ENCODE measurements around the gene SNRPE.
"Not testable (repeated sequence)": the region's sequence is repeated elsewhere in the genome, so short reads cannot be mapped to it uniquely, and the experiment has no call there.

The SNRPE gene

DNA sequence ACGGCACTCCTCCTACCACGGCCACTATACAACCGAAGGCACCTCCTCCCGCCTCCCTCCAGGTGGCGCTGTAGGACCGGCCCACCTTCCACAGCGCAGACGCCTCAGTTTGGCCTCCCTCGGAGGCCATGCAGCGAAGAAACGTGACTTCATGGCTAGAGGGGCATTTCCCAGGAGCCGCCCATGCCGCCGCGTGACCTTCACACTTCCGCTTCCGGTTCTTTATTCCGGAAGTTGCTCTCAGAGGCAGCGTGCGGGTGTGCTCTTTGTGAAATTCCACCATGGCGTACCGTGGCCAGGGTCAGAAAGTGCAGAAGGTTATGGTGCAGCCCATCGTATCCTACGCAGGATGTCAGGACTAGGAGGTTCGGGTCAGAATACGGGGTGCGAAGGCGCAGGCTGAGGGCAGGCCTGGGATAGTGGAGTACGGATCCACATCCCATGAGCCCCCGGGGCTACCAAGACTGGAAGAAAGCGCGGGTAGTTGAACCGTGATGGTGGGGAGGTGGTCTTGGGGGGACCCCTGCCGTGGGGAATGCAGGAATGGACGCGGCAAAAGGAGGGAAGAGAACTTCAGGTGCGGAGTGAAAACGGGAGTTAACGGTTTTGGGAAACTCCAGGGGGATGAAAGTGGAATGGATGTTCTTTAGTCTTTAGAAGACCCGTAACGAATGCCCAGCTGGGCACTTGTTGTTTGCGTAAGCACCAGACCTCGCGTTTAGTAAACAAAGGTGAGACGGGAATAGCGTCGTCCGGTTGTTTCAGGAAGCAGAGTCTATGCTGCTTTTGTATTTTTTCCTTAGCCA is at the start of gene SNRPE:
TSS of gene SNRPE (plus strand) at position 221 of the 806 bp plus-strand sequence. CDS start at position 282, 61 bp downstream.
- DNase-seq (ENCODE audit: insufficient read length, low spot score): peak; percentile 96
- FAIRE-seq: no peak

DNA sequence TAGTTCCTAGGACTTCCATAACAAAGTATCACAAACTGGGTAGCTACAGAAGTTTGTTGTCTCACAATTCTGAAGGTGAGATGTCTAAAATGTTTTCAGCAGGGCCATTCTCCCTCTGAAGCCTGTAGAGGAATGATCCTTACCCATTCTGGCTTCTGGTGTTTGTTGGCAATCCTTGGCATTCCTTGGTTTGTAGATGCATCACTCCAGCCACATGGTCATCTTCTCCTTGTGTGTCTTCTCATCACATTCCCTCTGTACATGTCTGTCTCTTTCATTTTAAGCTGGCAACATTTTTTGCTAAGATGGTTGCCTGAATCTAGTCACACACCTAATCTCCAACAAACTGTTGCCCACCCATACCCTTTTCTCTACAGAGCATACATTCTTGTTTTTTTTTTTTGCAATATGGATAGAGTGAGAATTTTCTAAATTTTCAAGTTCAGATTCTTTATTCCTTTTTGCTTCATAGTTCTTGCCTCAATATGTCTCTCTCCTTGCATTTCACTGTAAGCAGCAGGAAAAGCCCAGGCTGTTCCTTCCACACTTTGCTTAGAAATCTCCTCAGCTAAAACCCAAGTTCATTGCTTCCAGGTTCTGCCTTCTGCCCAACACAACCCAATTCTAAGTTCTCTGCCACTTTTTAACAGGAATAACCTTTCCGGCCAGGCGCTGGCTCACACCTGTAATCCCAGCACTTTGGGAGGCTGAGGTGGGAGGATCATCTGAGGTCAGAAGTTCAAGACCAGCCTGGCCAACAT is 47.6 kb upstream of the SNRPE start:
- FAIRE-seq (no peak), DNase-seq (ENCODE audit: insufficient read length, low spot score) (no peak)

DNA sequence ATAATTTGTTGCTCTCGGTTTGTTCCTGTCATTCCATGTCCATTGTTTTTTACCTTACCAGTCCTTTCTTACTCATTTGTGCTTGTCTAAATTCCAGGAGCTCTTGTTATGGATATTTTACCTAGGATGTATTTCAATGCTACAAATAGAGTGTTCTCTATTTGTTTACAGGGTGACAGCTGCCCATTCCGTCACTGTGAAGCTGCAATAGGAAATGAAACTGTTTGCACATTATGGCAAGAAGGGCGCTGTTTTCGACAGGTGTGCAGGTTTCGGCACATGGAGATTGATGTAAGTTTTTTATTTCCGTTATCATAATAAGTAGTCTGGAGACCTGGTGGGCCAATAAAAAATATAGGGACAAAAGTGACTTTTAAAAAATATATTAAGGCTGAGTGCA is 43.0 kb upstream of the SNRPE start:
- DNase-seq (ENCODE audit: insufficient read length, low spot score) (no peak), FAIRE-seq (no peak)

DNA sequence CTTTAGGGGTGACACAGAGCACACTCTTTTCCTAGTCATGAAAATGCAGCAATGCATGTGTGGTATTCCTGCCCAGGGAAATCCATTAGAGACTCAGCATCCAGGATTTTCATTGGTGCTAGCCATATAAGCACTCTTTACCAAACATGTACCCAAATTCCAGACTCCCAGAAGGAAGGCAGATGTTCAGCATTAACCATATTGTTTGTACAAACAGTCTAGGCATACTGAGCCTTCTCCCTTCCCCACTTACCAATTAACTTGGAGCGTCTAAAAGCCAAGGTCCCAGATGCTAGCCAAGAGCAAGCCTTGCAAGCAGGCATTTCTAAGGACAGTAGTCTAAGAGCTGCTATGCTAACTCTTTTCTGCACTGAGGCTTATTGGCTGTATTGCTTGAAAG is 38.1 kb upstream of the SNRPE start:
- DNase-seq (ENCODE audit: insufficient read length, low spot score) (no peak), FAIRE-seq (no peak)

DNA sequence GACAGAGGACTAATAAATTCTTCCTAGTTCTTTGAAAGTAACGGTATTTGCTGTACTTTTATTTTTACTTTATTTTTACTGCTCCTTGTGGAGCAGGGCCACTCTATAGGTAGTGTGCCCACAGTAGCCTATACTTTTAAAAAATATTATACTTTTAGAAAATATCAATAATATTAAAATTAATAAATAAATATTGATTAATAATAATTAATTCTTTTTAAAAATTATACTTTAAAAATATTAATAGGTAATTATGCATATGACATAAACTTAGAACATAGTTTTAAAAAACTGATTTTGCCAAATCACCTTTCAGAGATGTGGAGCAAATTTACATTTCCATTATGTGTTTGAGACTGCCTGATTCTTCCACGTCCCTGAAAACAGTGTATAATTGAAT is 35.2 kb upstream of the SNRPE start:
- FAIRE-seq: no peak
- no peak for DNase-seq (ENCODE audit: insufficient read length, low spot score)

DNA sequence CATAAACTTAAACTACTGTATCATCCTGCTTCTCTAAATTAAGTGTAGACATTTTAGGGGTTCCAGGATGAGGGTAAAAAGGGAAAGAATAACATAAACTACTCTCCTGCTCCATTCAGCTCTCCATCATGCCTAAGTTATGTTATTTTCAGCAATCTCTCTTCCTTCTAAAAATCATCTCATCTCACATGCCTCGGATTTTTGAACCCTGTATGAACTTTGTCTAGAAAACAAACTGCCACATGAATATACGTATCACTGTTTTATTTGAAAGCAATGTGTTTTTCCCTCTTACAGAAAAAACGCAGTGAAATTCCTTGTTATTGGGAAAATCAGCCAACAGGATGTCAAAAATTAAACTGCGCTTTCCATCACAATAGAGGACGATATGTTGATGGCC is 33.4 kb upstream of the SNRPE start:
- no peak for FAIRE-seq

DNA sequence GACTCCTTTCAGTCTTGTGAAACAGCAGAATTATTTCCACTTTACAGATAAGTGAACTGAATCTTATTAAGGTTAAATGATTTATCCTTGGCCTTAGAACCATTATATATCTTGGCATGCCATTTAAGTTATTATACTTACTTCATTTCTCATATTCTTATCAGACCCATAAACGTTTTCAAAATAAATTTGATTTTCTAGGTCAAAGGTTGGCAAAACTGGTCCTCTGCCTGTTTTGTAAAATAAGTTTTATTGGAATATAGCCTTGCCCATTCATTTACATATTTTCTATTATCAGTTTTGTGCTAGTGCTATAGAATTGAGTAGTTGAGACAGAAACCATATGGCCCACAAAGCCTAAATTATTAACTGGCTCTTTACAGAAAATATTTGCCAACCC is 32.9 kb upstream of the SNRPE start:
- no peak for FAIRE-seq
- DNase-seq (ENCODE audit: insufficient read length, low spot score): no peak

More for the DNA sequence above, 33.4 kb upstream of the SNRPE start:
- no peak for DNase-seq (ENCODE audit: insufficient read length, low spot score)

DNA sequence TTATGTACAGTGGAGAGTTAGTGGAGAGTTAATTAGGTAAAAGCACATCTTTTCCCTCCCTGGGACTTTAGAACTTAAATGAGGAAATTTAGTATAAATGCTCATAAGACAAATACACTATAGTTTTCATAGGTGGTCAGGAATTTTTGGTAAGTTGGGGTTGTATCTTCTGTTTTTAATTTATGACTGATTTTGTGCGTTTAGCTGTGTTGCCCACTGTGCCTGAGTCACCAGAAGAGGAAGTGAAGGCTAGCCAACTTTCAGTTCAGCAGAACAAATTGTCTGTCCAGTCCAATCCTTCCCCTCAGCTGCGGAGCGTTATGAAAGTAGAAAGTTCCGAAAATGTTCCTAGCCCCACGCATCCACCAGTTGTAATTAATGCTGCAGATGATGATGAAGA is 32.2 kb upstream of the SNRPE start:
- DNase-seq (ENCODE audit: insufficient read length, low spot score); FAIRE-seq: not testable (repeated sequence)

DNA sequence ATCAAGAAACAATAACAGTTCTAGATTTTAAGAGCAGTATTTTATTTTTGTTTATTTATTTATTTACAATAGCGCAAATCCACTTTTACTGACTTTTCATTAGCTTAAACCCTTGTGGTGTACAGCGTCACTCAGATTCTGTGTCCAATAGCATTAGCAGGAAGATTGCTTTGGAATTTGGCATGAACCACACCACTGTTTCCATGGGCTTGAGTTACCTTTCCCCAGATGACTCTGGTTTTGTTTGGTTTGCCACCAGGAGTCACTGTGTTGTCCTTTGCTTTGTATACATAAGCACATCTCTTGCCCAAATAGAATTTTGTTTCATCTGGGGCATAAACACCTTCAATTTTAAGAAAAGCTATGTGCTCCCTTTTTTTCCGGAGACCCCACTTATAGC is 25.9 kb upstream of the SNRPE start:
- no peak for DNase-seq (ENCODE audit: insufficient read length, low spot score)
- FAIRE-seq: no peak

DNA sequence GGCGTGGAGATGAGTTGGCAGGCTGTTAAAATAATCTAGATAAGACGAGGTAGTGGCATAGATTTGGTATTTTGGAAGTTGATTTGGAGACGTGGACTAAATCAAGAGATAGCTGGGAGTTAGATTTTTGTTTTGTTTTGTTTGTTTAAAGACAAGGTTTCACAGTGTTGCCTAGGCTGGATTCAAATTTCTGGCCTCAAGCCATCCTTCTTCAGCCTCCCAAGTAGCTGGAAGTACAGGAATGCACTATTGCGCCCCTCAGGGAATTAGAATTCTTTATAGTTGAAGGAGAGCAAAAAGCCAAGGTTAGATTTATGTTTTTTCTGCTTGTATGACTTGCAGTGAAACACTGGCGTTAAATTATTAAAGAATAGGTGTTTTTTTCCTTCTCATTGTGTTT is 22.3 kb upstream of the SNRPE start:
- DNase-seq (ENCODE audit: insufficient read length, low spot score) (no peak), FAIRE-seq (no peak)

DNA sequence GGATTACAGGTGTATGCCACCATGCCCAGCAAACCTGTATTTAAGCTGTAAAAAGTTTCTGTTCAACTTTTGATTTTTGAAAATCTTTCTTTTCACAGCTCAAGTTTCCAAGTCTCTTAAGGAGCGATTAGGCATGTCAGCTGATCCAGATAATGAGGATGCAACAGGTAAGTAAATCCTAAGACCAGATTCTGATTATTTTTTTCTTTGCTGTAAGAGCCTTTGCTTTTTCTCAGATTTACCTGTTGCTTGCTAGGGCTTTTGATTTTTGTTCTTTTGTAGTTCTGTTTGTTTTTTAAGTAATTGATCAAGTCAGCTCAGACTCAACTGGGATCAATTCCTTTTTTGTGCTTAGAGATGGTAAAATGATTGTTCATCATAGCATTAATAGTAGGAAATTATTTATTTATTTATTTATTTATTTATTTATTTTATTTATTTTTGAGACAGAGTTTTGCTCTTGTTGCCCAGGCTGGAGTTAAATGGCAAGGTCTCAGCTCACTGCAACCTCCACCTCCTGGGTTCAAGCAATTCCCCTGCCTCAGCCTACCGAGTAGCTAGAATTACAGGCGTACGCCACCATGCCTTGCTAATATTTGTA is 21.1 kb upstream of the SNRPE start:
- FAIRE-seq: no peak
- no peak for DNase-seq (ENCODE audit: insufficient read length, low spot score)

DNA sequence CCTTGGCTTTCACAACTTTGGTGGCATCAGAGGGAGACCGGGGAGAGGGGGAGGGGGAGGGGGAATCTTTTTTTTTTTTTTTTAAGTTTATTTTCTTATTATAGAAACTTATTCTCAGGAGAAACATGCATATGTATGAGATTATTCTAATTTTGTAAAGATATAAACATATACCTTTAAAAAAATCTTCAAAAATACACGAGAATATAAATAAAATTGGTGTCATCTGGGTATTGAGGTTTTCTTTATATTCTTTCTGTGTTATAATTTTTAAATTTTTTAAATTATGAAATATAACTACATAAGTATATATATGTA is 18.9 kb upstream of the SNRPE start:
- DNase-seq (ENCODE audit: insufficient read length, low spot score) (no peak), FAIRE-seq (no peak)

DNA sequence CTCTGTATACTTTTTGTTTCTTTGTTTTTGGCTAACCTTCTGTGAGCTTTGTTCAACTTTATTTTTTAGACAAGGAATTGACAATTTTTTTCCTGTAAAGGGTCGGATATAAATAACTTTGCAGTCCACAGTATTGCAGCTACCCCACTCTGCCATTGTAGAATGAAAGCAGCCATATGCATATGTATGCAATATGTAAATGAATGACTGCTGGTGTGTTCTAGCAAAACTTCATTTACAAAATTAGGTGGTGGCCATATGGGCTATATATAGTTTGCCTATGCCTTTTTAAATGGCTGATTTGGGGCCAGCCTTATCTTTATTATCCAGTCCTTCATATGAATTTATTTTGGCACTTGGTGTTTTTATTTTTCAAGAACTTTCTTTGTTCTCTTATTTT is 18.0 kb upstream of the SNRPE start:
- DNase-seq (ENCODE audit: insufficient read length, low spot score): no peak
- no peak for FAIRE-seq

DNA sequence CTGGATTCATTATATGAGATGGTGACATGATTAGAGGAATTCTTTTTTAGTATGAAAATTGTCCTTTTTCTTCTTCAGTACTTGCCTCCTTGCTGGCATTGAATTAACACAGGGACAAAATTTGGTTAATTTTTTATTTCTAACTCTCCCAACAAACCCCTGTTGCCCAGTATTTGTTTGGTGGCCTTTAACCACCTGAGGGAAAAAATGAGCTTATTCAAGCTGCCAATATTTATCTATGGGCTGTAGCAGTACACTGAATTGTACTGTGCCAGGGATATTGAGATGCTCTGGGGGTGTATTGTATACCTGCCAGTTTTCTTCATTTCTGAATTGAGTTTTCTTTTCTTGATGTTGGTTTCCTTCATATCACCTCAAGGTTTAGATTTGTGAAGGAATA is 8.3 kb upstream of the SNRPE start:
- FAIRE-seq; DNase-seq (ENCODE audit: insufficient read length, low spot score): not testable (repeated sequence)

DNA sequence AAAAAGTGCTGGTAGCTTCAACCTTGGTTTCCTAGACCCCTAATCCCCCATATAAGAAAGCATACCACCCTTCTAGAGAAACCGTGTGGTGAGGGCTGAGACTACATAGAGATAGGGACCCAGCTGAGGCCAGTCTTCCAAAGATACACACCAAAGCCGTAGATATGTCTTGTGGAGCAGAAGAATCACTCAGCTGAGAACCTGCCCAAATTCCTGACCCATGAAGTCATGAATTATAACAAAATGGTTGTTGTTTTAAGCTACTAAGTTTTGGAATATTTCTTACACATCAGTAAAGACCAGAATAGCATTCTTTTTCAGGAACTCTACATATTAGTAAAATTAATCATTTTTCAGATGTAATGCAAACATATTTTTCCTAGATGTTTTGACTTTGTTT is 3.3 kb upstream of the SNRPE start:
- FAIRE-seq (no peak), DNase-seq (ENCODE audit: insufficient read length, low spot score) (peak; percentile 30)

DNA sequence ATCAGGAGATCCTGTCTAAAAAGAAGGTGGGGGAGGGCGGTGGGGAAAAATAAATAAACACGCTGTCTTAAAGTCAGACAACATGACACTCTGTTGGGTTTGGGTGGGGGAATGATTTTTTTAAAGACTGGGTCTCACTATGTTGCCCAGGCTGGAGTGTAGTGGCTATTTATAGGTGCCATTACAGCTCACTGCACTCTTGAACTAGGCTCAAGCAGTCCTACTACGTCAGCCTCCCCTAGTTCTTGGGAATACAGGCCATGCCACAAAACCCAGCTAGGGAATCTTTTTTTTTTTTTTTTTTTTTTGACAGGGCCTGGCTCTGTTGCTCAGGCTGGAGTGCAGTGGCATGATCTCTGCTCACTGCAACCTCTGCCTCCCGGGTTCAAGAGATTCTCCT is 2.4 kb upstream of the SNRPE start:
- FAIRE-seq: no peak
- DNase-seq (ENCODE audit: insufficient read length, low spot score): no peak

DNA sequence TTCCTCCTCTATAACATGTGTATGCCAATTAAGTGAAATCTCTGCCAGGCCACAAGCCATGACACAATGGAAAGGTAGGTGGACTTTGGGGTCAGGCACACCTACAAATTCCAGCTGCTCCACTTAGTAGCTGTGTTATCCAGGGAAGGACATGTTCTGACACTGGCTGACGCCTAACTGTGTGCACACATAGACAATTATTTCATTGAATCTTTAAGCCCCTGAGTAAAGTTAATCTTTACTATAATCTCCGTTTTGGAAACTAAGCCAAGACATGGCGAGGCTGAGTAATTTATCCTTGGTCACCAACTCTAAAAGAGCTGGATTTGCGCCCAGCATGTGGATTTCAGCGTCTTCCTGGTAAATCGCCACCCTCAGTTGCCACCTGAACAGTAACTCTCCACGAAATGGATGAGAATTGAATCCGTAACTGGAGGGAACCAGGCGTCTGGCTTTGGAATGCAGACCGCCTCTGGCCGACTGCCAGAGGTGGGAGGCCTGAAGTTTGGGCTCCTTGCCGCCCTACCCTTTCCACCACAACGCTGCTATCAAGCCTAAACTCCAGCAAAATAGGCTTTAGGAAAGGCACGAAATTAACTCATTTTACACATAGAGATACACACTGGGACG is 888 bp upstream of the SNRPE start:
- FAIRE-seq (no peak), DNase-seq (ENCODE audit: insufficient read length, low spot score) (no peak)

DNA sequence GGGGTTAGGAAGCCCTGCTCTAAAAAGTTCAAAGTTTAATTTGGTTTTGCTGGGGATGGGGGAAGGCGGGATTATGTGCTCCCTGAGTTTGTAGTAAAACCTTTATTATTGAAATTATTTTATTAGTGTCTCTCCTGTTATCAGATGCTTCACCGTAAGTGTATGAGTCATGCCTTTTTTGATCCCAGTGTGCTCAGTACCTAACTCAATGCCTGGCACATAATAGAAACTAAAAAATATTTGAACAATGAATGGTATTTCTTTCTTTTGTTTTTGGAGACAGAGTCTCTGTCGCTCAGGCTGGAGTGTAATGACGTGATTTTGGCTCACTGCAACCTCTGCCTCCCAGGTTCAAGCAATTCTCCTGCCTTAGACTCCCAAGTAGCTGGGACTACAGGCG is 6.4 kb downstream of the SNRPE start:
- FAIRE-seq: no peak
- DNase-seq (ENCODE audit: insufficient read length, low spot score): no peak

DNA sequence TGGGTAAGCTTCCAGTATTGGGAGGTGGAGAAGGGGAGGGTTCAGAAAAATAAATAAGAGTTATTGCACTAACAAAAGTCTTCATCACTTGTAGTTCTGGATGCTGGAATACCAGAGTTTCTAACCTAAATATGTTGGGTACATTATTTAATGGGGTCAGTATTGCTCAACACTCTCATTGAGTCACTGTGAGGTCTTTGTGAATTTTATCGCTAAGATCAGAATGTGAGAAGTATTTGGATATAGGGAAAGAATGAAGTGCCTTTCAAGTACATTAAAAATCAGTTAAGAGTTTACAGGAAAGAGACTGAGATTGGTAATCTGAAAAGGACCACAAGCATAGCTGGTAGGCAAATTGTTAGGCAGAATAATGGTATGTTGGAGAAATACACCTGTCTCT is 8.8 kb downstream of the SNRPE start:
- DNase-seq (ENCODE audit: insufficient read length, low spot score) (no peak), FAIRE-seq (no peak)

DNA sequence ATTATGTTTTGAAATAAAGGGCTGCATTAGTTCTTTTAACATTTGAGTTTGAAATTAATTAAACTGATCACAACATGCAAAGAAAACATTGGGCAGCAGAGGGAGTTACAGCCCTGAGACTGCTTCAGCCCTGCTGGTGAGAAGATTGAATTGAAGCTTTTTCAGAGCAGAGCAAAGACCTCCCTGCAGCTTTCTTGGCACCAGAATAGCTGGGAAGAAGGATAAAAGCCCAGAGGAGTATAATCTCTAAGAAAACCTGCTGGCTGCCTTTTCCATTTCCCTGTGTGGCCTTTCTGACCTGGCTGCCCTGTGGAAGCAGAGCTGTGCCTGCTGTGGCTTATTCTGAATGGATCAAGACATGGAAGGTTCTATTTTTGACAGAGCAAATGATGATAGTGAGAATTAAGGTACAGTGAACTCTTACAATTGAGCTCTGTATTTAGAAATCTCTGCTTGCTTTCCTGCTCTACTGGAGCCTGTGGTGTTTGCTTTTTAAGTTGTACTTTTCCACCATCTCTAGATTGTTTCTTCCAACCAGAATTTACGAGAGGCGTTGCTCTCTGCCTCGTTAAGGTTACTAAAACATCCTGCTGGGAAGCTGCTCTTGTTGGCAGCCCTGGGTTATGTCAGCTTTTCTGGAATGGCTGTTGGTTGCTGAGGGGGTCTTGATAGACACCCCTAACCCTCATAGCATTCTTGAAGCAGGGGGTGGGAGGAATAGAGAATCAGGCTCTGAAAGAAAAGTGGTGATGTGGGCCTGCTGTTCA is 9.9 kb downstream of the SNRPE start:
- DNase-seq (ENCODE audit: insufficient read length, low spot score) (peak; percentile 81), FAIRE-seq (no peak)

DNA sequence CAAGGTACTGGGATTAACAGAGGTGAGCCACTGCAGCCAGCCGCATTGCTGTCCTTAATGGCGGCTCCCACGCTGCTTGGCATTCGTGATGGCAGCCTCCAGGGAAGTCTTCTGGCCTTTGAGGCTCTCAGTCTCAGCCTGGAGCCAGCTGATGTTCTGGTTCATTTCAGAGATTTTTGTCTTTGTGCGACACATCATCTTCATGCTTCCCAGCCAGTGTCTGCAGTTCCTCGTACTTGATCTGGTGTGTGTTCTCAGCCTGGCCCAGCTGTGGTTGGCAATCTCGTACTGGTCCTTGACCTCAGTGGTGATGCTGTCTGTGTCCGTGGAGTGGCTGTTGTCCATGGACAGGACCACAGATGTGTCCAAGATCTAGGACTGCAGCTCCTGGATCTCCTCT is 11.7 kb downstream of the SNRPE start:
- DNase-seq (ENCODE audit: insufficient read length, low spot score) (no peak), FAIRE-seq (no peak)

Data from HTR-8/SVneo (cell line).